Liver (tissue), 9 donors: ENCODE results near the gene DIAPH3. TPM values are rescaled to one million over a fixed set of nuclear protein-coding genes. Genes with fewer than 3 reads are reported as not detected.

ENCODE experiments used
- DNase-seq: peaks from one replicate; pipeline ENCODE4 v3.0.0-alpha.2; 2017; ENCODE audit warnings: low spot score
- H3K27ac ChIP-seq, 2 donors: one replicate each; pipeline ENCODE4 v1.7.0; 2013; ENCODE audit warnings: inconsistent platforms in 2 of 2, low read length in 2 of 2, control low read depth in 1 of 2, low read depth in 1 of 2, mild to moderate bottlenecking in 1 of 2
- H3K27me3 ChIP-seq, 4 donors: one replicate each; pipeline versions ENCODE4 v1.6.1 to v1.7.0; 2013; ENCODE audit warnings: low read length in 3 of 4, inconsistent platforms in 1 of 4, mild to moderate bottlenecking in 1 of 4, moderate library complexity in 1 of 4; ENCODE audit not compliant: control insufficient read depth in 4 of 4, insufficient read depth in 4 of 4
- H3K36me3 ChIP-seq, 4 donors: one replicate each; pipeline versions ENCODE4 v1.6.1 to v1.7.0; 2013; ENCODE audit warnings: low read length in 3 of 4, mild to moderate bottlenecking in 3 of 4, low read depth in 1 of 4, moderate library complexity in 1 of 4; ENCODE audit not compliant: control insufficient read depth in 4 of 4, insufficient read depth in 3 of 4
- H3K4me1 ChIP-seq, 4 donors: one replicate each; pipeline versions ENCODE4 v1.6.1 to v1.7.0; 2013; ENCODE audit warnings: low read length in 3 of 4, mild to moderate bottlenecking in 3 of 4, moderate library complexity in 1 of 4; ENCODE audit not compliant: control insufficient read depth in 4 of 4, insufficient read depth in 4 of 4
- H3K4me3 ChIP-seq, 3 donors: one replicate each; pipeline versions ENCODE4 v1.6.1 to v1.7.0; 2013; ENCODE audit warnings: low read length in 3 of 3, control low read depth in 1 of 3, low read depth in 1 of 3, mild to moderate bottlenecking in 1 of 3
- H3K9ac ChIP-seq, 2 donors: one replicate each; pipeline ENCODE4 v1.7.0; 2013; ENCODE audit warnings: low read length in 2 of 2, mild to moderate bottlenecking in 2 of 2, moderate library complexity in 2 of 2, control low read depth in 1 of 2, low read depth in 1 of 2
- H3K9me3 ChIP-seq, 4 donors: one replicate each; pipeline versions ENCODE4 v1.6.1 to v1.7.0; 2013; ENCODE audit warnings: low read length in 3 of 4; ENCODE audit not compliant: control insufficient read depth in 4 of 4
- ATF3 ChIP-seq: IDR thresholded peaks from 2 replicates; pipeline ENCODE4 v1.6.1; 2016; ENCODE audit warnings: antibody characterized with exemption
- EGR1 ChIP-seq, 2 donors: IDR thresholded peaks; 2 replicates each; pipeline ENCODE4 v1.6.1; 2016 to 2018; ENCODE audit warnings: antibody characterized with exemption in 2 of 2, low read depth in 2 of 2
- FOXA1 ChIP-seq: IDR thresholded peaks from 2 replicates; pipeline ENCODE4 v1.6.1; 2016; ENCODE audit warnings: antibody characterized with exemption
- FOXA2 ChIP-seq: IDR thresholded peaks from 2 replicates; pipeline ENCODE4 v1.6.1; 2016; ENCODE audit warnings: antibody characterized with exemption
- GABPA ChIP-seq, 2 donors: IDR thresholded peaks in 1 of 2; conservative IDR thresholded peaks in 1 of 2; 2 replicates each; pipeline ENCODE4 v1.6.1; 2016; ENCODE audit warnings: antibody characterized with exemption in 2 of 2, mild to moderate bottlenecking in 1 of 2, moderate library complexity in 1 of 2
- HNF4A ChIP-seq, 2 donors: conservative IDR thresholded peaks; 2 replicates each; pipeline ENCODE4 v1.6.1; 2016; ENCODE audit warnings: antibody characterized with exemption in 2 of 2, mild to moderate bottlenecking in 2 of 2
- HNF4G ChIP-seq: IDR thresholded peaks from 2 replicates; pipeline ENCODE4 v1.6.1; 2016; ENCODE audit warnings: antibody characterized with exemption
- JUND ChIP-seq, 2 donors: IDR thresholded peaks; 2 replicates each; pipeline ENCODE4 v1.6.1; 2016; ENCODE audit warnings: antibody characterized with exemption in 2 of 2
- MAX ChIP-seq: IDR thresholded peaks from 2 replicates; pipeline ENCODE4 v1.6.1; 2016; ENCODE audit warnings: antibody characterized with exemption
- NR2F2 ChIP-seq: IDR thresholded peaks from 2 replicates; pipeline ENCODE4 v1.6.1; 2016; ENCODE audit warnings: antibody characterized with exemption
- RAD21 ChIP-seq, 2 donors: IDR thresholded peaks; 2 replicates each; pipeline ENCODE4 v1.6.1; 2016; ENCODE audit warnings: antibody characterized with exemption in 2 of 2, mild to moderate bottlenecking in 2 of 2
- REST ChIP-seq: IDR thresholded peaks from 2 replicates; pipeline ENCODE4 v1.6.1; 2016; ENCODE audit warnings: antibody characterized with exemption, mild to moderate bottlenecking
- RXRA ChIP-seq, 2 donors: IDR thresholded peaks; 2 replicates each; pipeline ENCODE4 v1.6.1; 2017 to 2018; ENCODE audit warnings: antibody characterized with exemption in 2 of 2, mild to moderate bottlenecking in 1 of 2
- SP1 ChIP-seq: IDR thresholded peaks from 2 replicates; pipeline ENCODE4 v1.6.1; 2018; ENCODE audit warnings: antibody characterized with exemption, mild to moderate bottlenecking
- TAF1 ChIP-seq: conservative IDR thresholded peaks from 2 replicates; pipeline ENCODE4 v1.6.1; 2016; ENCODE audit warnings: antibody characterized with exemption, mild to moderate bottlenecking
- YY1 ChIP-seq: IDR thresholded peaks from 2 replicates; pipeline ENCODE4 v1.6.1; 2016; ENCODE audit warnings: antibody characterized with exemption, mild to moderate bottlenecking
- WGBS: extraction: QIAGEN DNeasy Blood & Tissue Kit; methylation state at CpG from one replicate; pipeline ENCODE4 v1.1.7; 2013; 5-methylcytosine and 5-hydroxymethylcytosine counted together
- polyA plus RNA-seq, 2 donors: library from polyadenylated mRNA; stranded (reverse) in 1 of 2; unstranded in 1 of 2; fragments of 200-250 nt in 1 of 2; fragments of >200 nt in 1 of 2; fragmentation: Nextera tagmentation in 1 of 2; extraction: Ambion mirVana in 1 of 2; gene quantifications; one replicate each; pipeline versions ENCODE4 v1.2.1 to v1.2.3, GENCODE V29; 2013 to 2015
- total RNA-seq, 2 donors: library from RNA; depleted of rRNA; stranded (reverse); fragments of >200 nt; gene quantifications; one replicate each; pipeline ENCODE4 v1.2.3, GENCODE V29; 2014
- TF ChIP-seq, protein P1 (sequence below): fragments of 150-350 bp; IDR thresholded peaks from 2 replicates; pipeline ENCODE4 v1.5.1; 2017; ENCODE audit warnings: improper control_type of control experiment, low read depth, low read length; ENCODE audit not compliant: missing input control
- TF ChIP-seq, protein P2 (sequence below): IDR thresholded peaks from 2 replicates; pipeline ENCODE4 v1.6.1; 2016; ENCODE audit warnings: antibody characterized with exemption
- donor health status: healthy.
- donor health status: healthy.
- donor health status: healthy.
- donor health status: healthy.
- donor health status: healthy.

Gene DIAPH3
- total and polyA plus RNA-seq, 4 donors, result 0.08 to 11.1 (median 0.27) TPM

DNA sequence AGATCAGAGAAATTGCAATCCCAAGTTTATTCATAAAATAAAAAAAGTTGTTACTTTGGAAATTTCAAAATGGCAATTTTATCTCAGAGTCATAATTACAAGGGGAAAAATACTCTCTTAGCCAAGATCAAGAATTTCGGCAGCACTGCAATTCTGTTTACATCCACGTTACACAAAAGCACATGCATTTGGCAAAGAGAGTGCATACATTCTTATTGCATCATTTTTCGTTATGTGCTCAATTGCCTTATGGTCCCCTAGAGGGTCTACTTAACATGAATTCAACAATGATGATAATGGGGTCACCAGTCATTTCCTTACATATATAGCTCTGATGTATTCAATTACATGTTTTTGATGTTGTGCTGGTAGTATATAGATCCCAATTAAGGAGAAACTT, 498.0 kb downstream of the DIAPH3 start (continued):
- TF ChIP-seq, protein P1, sequence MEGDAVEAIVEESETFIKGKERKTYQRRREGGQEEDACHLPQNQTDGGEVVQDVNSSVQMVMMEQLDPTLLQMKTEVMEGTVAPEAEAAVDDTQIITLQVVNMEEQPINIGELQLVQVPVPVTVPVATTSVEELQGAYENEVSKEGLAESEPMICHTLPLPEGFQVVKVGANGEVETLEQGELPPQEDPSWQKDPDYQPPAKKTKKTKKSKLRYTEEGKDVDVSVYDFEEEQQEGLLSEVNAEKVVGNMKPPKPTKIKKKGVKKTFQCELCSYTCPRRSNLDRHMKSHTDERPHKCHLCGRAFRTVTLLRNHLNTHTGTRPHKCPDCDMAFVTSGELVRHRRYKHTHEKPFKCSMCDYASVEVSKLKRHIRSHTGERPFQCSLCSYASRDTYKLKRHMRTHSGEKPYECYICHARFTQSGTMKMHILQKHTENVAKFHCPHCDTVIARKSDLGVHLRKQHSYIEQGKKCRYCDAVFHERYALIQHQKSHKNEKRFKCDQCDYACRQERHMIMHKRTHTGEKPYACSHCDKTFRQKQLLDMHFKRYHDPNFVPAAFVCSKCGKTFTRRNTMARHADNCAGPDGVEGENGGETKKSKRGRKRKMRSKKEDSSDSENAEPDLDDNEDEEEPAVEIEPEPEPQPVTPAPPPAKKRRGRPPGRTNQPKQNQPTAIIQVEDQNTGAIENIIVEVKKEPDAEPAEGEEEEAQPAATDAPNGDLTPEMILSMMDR, result no peak
- no peak for TF ChIP-seq MAX
- no peak for TF ChIP-seq TAF1

DNA sequence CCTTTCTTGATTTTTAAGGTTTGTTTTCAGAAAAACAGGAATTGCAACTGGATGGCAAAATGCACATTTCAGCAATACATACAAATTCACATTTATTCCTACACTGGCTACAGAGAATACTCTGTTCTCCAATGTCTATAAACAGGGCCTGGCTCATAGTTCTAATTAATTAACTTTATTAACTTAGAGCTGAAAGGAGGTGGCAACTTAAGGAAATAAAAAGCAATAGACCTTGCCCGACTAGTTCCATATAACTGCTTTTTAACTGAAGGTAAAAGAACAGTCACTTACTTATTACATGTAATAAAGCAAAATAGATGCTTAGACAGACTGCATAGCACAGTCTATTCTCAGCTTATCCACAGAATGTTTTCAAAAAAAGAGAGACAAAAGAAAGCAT, 498.5 kb downstream of the DIAPH3 start:
- no peak for DNase-seq
- Histone ChIP-seq H3K4me1 (no peaks in the 10 kb centered on the region), H3K9ac (no peak overlapping the region), H3K36me3 (no peaks in the 10 kb centered on the region), H3K27ac (no peak overlapping the region), H3K9me3 (no peaks in the 10 kb centered on the region), H3K27me3 (no peaks in the 10 kb centered on the region), H3K4me3 (no peak overlapping the region)
- 85% methylated on average over 1 of the region's 1 CpG for WGBS
- TF ChIP-seq TAF1 (no peak), RXRA (IDR thresholded peaks at IDR 0.05) (no peak), NR2F2 (no peak), MAX (no peak), YY1 (no peak), FOXA1 (no peak), ATF3 (no peak), GABPA (IDR thresholded peaks at IDR 0.05 in 1 of 2, conservative IDR thresholded peaks at IDR 0.05 in 1 of 2) (no peak), RAD21 (IDR thresholded peaks at IDR 0.05) (no peak), HNF4G (no peak), EGR1 (IDR thresholded peaks at IDR 0.05; ENCODE audit: low read depth in 2 of 2) (no peak), JUND (IDR thresholded peaks at IDR 0.05) (no peak), FOXA2 (no peak), HNF4A (conservative IDR thresholded peaks at IDR 0.05) (no peak), SP1 (no peak), REST (no peak)
- TF ChIP-seq, protein P2, sequence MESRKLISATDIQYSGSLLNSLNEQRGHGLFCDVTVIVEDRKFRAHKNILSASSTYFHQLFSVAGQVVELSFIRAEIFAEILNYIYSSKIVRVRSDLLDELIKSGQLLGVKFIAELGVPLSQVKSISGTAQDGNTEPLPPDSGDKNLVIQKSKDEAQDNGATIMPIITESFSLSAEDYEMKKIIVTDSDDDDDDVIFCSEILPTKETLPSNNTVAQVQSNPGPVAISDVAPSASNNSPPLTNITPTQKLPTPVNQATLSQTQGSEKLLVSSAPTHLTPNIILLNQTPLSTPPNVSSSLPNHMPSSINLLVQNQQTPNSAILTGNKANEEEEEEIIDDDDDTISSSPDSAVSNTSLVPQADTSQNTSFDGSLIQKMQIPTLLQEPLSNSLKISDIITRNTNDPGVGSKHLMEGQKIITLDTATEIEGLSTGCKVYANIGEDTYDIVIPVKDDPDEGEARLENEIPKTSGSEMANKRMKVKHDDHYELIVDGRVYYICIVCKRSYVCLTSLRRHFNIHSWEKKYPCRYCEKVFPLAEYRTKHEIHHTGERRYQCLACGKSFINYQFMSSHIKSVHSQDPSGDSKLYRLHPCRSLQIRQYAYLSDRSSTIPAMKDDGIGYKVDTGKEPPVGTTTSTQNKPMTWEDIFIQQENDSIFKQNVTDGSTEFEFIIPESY, result no peak
- TF ChIP-seq, protein P1, result no peak
